B cell (primary cell): ENCODE measurements around the gene HOOK1. TPM values are rescaled to one million over a fixed set of nuclear protein-coding genes. Genes with fewer than 3 reads are reported as not detected.

Experiments
- ATAC-seq: fragments of 200-7000 bp; cut with Tn5 transposase; one replicate; pipeline ENCODE4 v1.10.0; 2021; ENCODE audit warnings: low read depth, mild to moderate bottlenecking, moderate number of reproducible peaks, moderate library complexity
- CTCF ChIA-PET: fragments of 350-600 bp; sonication (Branson Sonifier 250); formaldehyde crosslinking; loops from one replicate; lab custom pipeline; 2021; ENCODE audit warnings: antibody characterized with exemption, inconsistent platforms; lab: Charles Lee
- POLR2A ChIA-PET: fragments of 350-600 bp; sonication (Branson Sonifier 250); formaldehyde crosslinking; loops from one replicate; lab custom pipeline; 2021; ENCODE audit warnings: antibody characterized with exemption; lab: Charles Lee
- DNase-seq: peaks from one replicate; pipeline ENCODE4 v3.0.0; 2013
- H2AFZ ChIP-seq: 2 replicates; pipeline ENCODE4 v1.6.1; 2012; ENCODE audit warnings: mild to moderate bottlenecking, low read depth, low read length; ENCODE audit not compliant: insufficient read depth, poor library complexity, severe bottlenecking
- H3K27ac ChIP-seq, 2 donors: 1 replicate in 1 of 2; 2 replicates in 1 of 2; pipeline ENCODE4 v1.5.1; 2012 to 2013; ENCODE audit warnings: low read length in 2 of 2, mild to moderate bottlenecking in 2 of 2, moderate library complexity in 1 of 2
- H3K27me3 ChIP-seq, 4 experiments: fragments of 200-600 bp in 1 of 4; sonication (generic) in 1 of 4; replicated peaks in 1 of 4; 1 replicate in 2 of 4; 2 replicates in 2 of 4; pipeline versions ENCODE4 v1.6.1 to v1.7.0; 2013 to 2016; ENCODE audit warnings: low read length in 3 of 4, mild to moderate bottlenecking in 2 of 4, mixed read lengths in 1 of 4, moderate library complexity in 1 of 4; ENCODE audit not compliant: insufficient read depth in 4 of 4, control insufficient read depth in 3 of 4; ENCODE audit errors: control extremely low read depth in 1 of 4
- H3K36me3 ChIP-seq, 2 experiments: replicated peaks in 1 of 2; 1 replicate in 1 of 2; 2 replicates in 1 of 2; pipeline versions ENCODE4 v1.6.1 to v1.7.1; 2013; ENCODE audit warnings: low read length in 1 of 2; ENCODE audit not compliant: insufficient read depth in 2 of 2, control insufficient read depth in 1 of 2; ENCODE audit errors: control extremely low read depth in 1 of 2, extremely low read depth in 1 of 2
- H3K4me1 ChIP-seq, 2 donors: fragments of 200-600 bp in 1 of 2; sonication (generic) in 1 of 2; 1 replicate in 1 of 2; 2 replicates in 1 of 2; pipeline versions ENCODE4 v1.5.1 to v1.6.1; 2013 to 2017; ENCODE audit warnings: low read length in 2 of 2; ENCODE audit not compliant: control insufficient read depth in 2 of 2, insufficient read depth in 2 of 2
- H3K4me2 ChIP-seq: replicated peaks from 2 replicates; pipeline ENCODE3; 2012; ENCODE audit warnings: mild to moderate bottlenecking, low read depth, low read length; ENCODE audit not compliant: poor library complexity, severe bottlenecking
- H3K4me3 ChIP-seq, 5 experiments: fragments of 200-600 bp in 1 of 5; sonication (generic) in 1 of 5; 1 replicate in 3 of 5; 2 replicates in 2 of 5; pipeline versions ENCODE4 v1.5.1 to v1.7.0; 2011 to 2016; ENCODE audit warnings: low read length in 4 of 5, mild to moderate bottlenecking in 4 of 5, low read depth in 2 of 5, control low read depth in 1 of 5, moderate library complexity in 1 of 5; ENCODE audit not compliant: insufficient read depth in 1 of 5; ENCODE audit errors: control extremely low read depth in 1 of 5, extremely low read depth in 1 of 5
- H3K79me2 ChIP-seq: fragments of 200-600 bp; sonication (generic); one replicate; pipeline ENCODE4 v1.6.0; 2016; ENCODE audit warnings: low read length; ENCODE audit not compliant: control insufficient read depth, insufficient read depth
- H3K9ac ChIP-seq: fragments of 200-600 bp; sonication (generic); 2 replicates; pipeline ENCODE4 v1.6.1; 2017; ENCODE audit warnings: mild to moderate bottlenecking, low read length, moderate library complexity
- H3K9me3 ChIP-seq, 3 donors: one replicate each; pipeline versions ENCODE4 v1.6.1 to v1.7.1; 2013; ENCODE audit warnings: low read length in 2 of 3; ENCODE audit not compliant: control insufficient read depth in 2 of 3, insufficient read depth in 1 of 3; ENCODE audit errors: control extremely low read depth in 1 of 3
- H4K20me1 ChIP-seq: 2 replicates; pipeline ENCODE4 v1.6.0; 2012; ENCODE audit warnings: mild to moderate bottlenecking, low read length; ENCODE audit not compliant: insufficient read depth, control insufficient read depth, poor library complexity, severe bottlenecking
- H3K27ac Mint-ChIP-seq: one replicate; pipeline ENCODE4 v1.8.0; 2021; ENCODE audit warnings: mixed read lengths
- H3K27me3 Mint-ChIP-seq: one replicate; pipeline ENCODE4 v1.8.0; 2021; ENCODE audit warnings: mixed read lengths
- H3K4me1 Mint-ChIP-seq: one replicate; pipeline ENCODE4 v1.8.0; 2021; ENCODE audit warnings: mixed read lengths
- H3K4me3 Mint-ChIP-seq: one replicate; pipeline ENCODE4 v1.8.0; 2021; ENCODE audit warnings: mixed read lengths
- H3K9me3 Mint-ChIP-seq: one replicate; pipeline ENCODE4 v1.8.0; 2022; ENCODE audit warnings: mixed read lengths; ENCODE audit not compliant: insufficient read depth
- CTCF ChIP-seq: fragments of 200-600 bp; IDR thresholded peaks from one replicate; pipeline ENCODE4 v1.8.0; 2022; ENCODE audit warnings: antibody characterized with exemption, mild to moderate bottlenecking
- EZH2 ChIP-seq: IDR thresholded peaks from 2 replicates; pipeline ENCODE4 v1.6.1; 2012; ENCODE audit warnings: borderline replicate concordance, low read depth, mild to moderate bottlenecking, moderate library complexity, low read length; ENCODE audit not compliant: insufficient read depth, poor library complexity, severe bottlenecking
- WGBS: methylation state at CpG from one replicate; pipeline ENCODE4 v1.1.5; 2013; ENCODE audit warnings: missing lambda C conversion rate; ENCODE audit not compliant: insufficient coverage; 5-methylcytosine and 5-hydroxymethylcytosine counted together
- intact Hi-C: fragments of 100-400 bp; cut with micrococcal nuclease; formaldehyde crosslinking; loops from one replicate; pipeline ENCODE4 v1.10.0; 2022
- polyA plus RNA-seq: library from polyadenylated mRNA; depleted of rRNA; stranded (reverse); fragments of >200 nt; gene quantifications from 2 replicates; pipeline ENCODE4 v1.2.3, GENCODE V29; 2012
- total RNA-seq, 2 donors: library from RNA; stranded (reverse); fragments of 120-200 nt in 1 of 2; gene quantifications; 1 replicate in 1 of 2; 2 replicates in 1 of 2; pipeline versions ENCODE4 v1.2.3 to v1.2.4, GENCODE V29; 2013 to 2022

Gene HOOK1
- total and polyA plus RNA-seq, 2 donors (not counting 1 experiment from before 2014, with no cell fraction given) = 2.0 to 12.0 TPM

DNA sequence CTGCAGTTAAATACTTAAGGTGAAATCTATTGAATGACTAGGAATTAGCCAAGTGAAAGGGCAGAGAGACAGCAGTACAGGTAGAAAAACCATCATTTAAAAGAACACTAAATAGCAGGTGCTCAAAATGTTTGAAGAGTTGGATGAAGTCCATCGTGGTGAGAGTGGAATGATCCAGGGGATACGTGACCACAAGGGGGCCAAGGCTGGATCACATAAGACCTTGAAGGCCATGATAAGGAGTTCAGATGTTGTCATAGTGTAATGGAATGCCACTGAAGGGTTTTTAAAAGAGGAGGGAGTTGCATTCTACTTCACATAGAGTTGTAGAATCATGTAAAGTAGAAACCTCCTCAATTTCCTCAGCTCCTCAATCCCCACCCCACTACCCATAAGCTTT, 34.8 kb upstream of the HOOK1 start:
- H3K27ac ChIP-seq = no peak overlapping the region
- no peak overlapping the region for H3K4me3 ChIP-seq
- intact Hi-C loops = no loop called here
- no peak overlapping the region for H3K9ac ChIP-seq
- no peaks in the 10 kb centered on the region for H3K4me1 ChIP-seq
- H3K9me3 Mint-ChIP-seq = no peaks in the 10 kb centered on the region
- no peaks in the 10 kb centered on the region for H3K4me1 Mint-ChIP-seq
- DNase-seq (no peak), ATAC-seq (no peak)
- H3K36me3 ChIP-seq = no peaks in the 10 kb centered on the region
- no peak overlapping the region for H3K4me3 Mint-ChIP-seq
- WGBS = 84% methylated on average over 2 of the region's 2 CpGs
- H3K79me2 ChIP-seq = no peaks in the 10 kb centered on the region
- ChIA-PET POLR2A (no interaction called here), CTCF (interaction anchor here (0.7 to 1.6 kb wide), 6 partner anchors 21 to 233 kb away, joined by 3 to 6 read pairs (median 4); no protein-coding TSS in a partner anchor)
- no peaks in the 10 kb centered on the region for H3K27me3 ChIP-seq
- H3K9me3 ChIP-seq = no peaks in the 10 kb centered on the region
- H3K27ac Mint-ChIP-seq = no peak overlapping the region
- H4K20me1 ChIP-seq = no peaks in the 10 kb centered on the region
- TF ChIP-seq CTCF (no peak), EZH2 (no peak)
- H2AFZ ChIP-seq = no peak overlapping the region
- H3K27me3 Mint-ChIP-seq = peaks cover 5% of the 10 kb centered on the region
- no peak overlapping the region for H3K4me2 ChIP-seq

- ChIA-PET CTCF (no interaction called here), POLR2A (no interaction called here)
- Mint-ChIP-seq H3K27me3 (peaks cover 3% of the 10 kb centered on the region), H3K4me3 (no peak overlapping the region), H3K27ac (no peak overlapping the region), H3K4me1 (no peaks in the 10 kb centered on the region), H3K9me3 (peaks cover 7% of the 10 kb centered on the region)
- Histone ChIP-seq H3K9ac (no peak overlapping the region), H4K20me1 (no peaks in the 10 kb centered on the region), H3K4me1 (no peaks in the 10 kb centered on the region), H3K36me3 (no peaks in the 10 kb centered on the region), H3K27ac (no peak overlapping the region), H3K27me3 (no peaks in the 10 kb centered on the region), H3K79me2 (no peaks in the 10 kb centered on the region), H3K4me3 (no peak overlapping the region), H2AFZ (no peak overlapping the region), H3K4me2 (no peak overlapping the region), H3K9me3 (peaks cover 2 to 14% (median 13%) of the 10 kb centered on the region in 3 donors)
- intact Hi-C loops = no loop called here
- DNase-seq = no peak
- ATAC-seq = no peak
- TF ChIP-seq CTCF (no peak), EZH2 (no peak)
These were observed 25.9 kb upstream of the HOOK1 start for GRCh38 chr1:59788825-59789224.
